Measurements from ENCODE around the gene RUNX1.

Gene RUNX1

GRCh38 chr21:35026617-35027562 lies 22.2 kb downstream of the RUNX1 start:
- H3K4me1 Mint-ChIP-seq = peaks cover 26% of the 10 kb centered on the region
- H3K36me3 Mint-ChIP-seq (ENCODE audit: low read depth) = no peaks in the 10 kb centered on the region
- H3K4me3 Mint-ChIP-seq = peak overlapping the region; percentile 63 to 74 (median 71)
- no peak for TF ChIP-seq CTCF (IDR thresholded peaks at IDR 0.05; ENCODE audit: unreplicated experiment in 3 of 3)
- H3K27ac Mint-ChIP-seq = peak overlapping the region in 2 of 3 experiments; percentile 47 to 79
- H3K27me3 Mint-ChIP-seq (ENCODE audit: low read depth) = peaks cover 44% of the 10 kb centered on the region
- no peaks in the 10 kb centered on the region for H3K9me3 Mint-ChIP-seq

GRCh38 chr21:35026153-35026500 lies 23.0 kb downstream of the RUNX1 start:
- no peaks in the 10 kb centered on the region for H3K36me3 Mint-ChIP-seq (ENCODE audit: low read depth)
- H3K27me3 Mint-ChIP-seq (ENCODE audit: low read depth) = peaks cover 43% of the 10 kb centered on the region
- H3K4me3 Mint-ChIP-seq = peak overlapping the region in 1 of 3 experiments; percentile 14
- no peak overlapping the region for H3K27ac Mint-ChIP-seq
- H3K4me1 Mint-ChIP-seq = peaks cover 26% of the 10 kb centered on the region
- TF ChIP-seq CTCF (IDR thresholded peaks at IDR 0.05; ENCODE audit: unreplicated experiment in 3 of 3) = no peak
- H3K9me3 Mint-ChIP-seq = no peaks in the 10 kb centered on the region

- H3K4me3 Mint-ChIP-seq = peak overlapping the region in 1 of 3 experiments; percentile 39
Observed at GRCh38 chr21:35025206-35026152, 23.6 kb downstream of the RUNX1 start.

GRCh38 chr21:35024513-35024912 lies 24.6 kb downstream of the RUNX1 start:
- no peak overlapping the region for H3K4me3 Mint-ChIP-seq
- TF ChIP-seq CTCF (IDR thresholded peaks at IDR 0.05; ENCODE audit: unreplicated experiment in 3 of 3) = no peak
- H3K4me1 Mint-ChIP-seq = peaks cover 29% of the 10 kb centered on the region

More at GRCh38 chr21:35025206-35026152, 23.6 kb downstream of the RUNX1 start:
- no peak for TF ChIP-seq CTCF (IDR thresholded peaks at IDR 0.05; ENCODE audit: unreplicated experiment in 3 of 3)
- Mint-ChIP-seq H3K9me3 (no peaks in the 10 kb centered on the region), H3K4me1 (peaks cover 26% of the 10 kb centered on the region), H3K36me3 (ENCODE audit: low read depth) (no peaks in the 10 kb centered on the region), H3K27me3 (ENCODE audit: low read depth) (peaks cover 43% of the 10 kb centered on the region), H3K27ac (no peak overlapping the region)

GRCh38 chr21:35024071-35024420 lies 25.1 kb downstream of the RUNX1 start:
- H3K4me3 Mint-ChIP-seq = no peak overlapping the region
- H3K9me3 Mint-ChIP-seq = no peaks in the 10 kb centered on the region
- no peak for TF ChIP-seq CTCF (IDR thresholded peaks at IDR 0.05; ENCODE audit: unreplicated experiment in 3 of 3)
- no peaks in the 10 kb centered on the region for H3K36me3 Mint-ChIP-seq (ENCODE audit: low read depth)
- H3K27me3 Mint-ChIP-seq (ENCODE audit: low read depth) = peaks cover 45% of the 10 kb centered on the region
- H3K4me1 Mint-ChIP-seq = peaks cover 33% of the 10 kb centered on the region
- no peak overlapping the region for H3K27ac Mint-ChIP-seq

More at GRCh38 chr21:35024513-35024912, 24.6 kb downstream of the RUNX1 start:
- Mint-ChIP-seq H3K9me3 (no peaks in the 10 kb centered on the region), H3K27ac (no peak overlapping the region), H3K36me3 (ENCODE audit: low read depth) (no peaks in the 10 kb centered on the region), H3K27me3 (ENCODE audit: low read depth) (peaks cover 43% of the 10 kb centered on the region)
